Esophagus squamous epithelium (tissue), 5 donors: ENCODE results near the gene ERC1. TPM values are rescaled to one million over a fixed set of nuclear protein-coding genes. Genes with fewer than 3 reads are reported as not detected.

Experiments
- DNase-seq: peaks from one replicate; lab custom pipeline; 2025; lab: John Stamatoyannopoulos, UW
- H3K27ac ChIP-seq, 4 donors: fragments of 200-600 bp; sonication (generic); one replicate each; pipeline ENCODE4 v1.5.1; 2016 to 2019; ENCODE audit warnings: mild to moderate bottlenecking in 1 of 4
- H3K27me3 ChIP-seq, 4 donors: fragments of 200-600 bp; sonication (generic); 1 replicate in 3 of 4; 2 replicates in 1 of 4; pipeline versions ENCODE4 v1.5.1 to v1.6.0; 2017 to 2021; ENCODE audit warnings: antibody characterized with exemption in 1 of 4
- H3K36me3 ChIP-seq, 3 donors: fragments of 200-600 bp; sonication (generic); one replicate each; pipeline ENCODE4 v1.5.1; 2016 to 2019
- H3K4me1 ChIP-seq, 3 donors: fragments of 200-600 bp; sonication (generic); one replicate each; pipeline ENCODE4 v1.5.1; 2017 to 2019
- H3K4me3 ChIP-seq, 4 donors: fragments of 200-600 bp; sonication (generic); 1 replicate in 3 of 4; 2 replicates in 1 of 4; pipeline ENCODE4 v1.5.1; 2016 to 2019; ENCODE audit warnings: mild to moderate bottlenecking in 2 of 4, moderate library complexity in 1 of 4
- H3K9me3 ChIP-seq, 3 donors: fragments of 200-600 bp; sonication (generic); one replicate each; pipeline ENCODE4 v1.5.1; 2016 to 2019
- POLR2A ChIP-seq, 4 donors: fragments of 450-650 bp; IDR thresholded peaks; one replicate each; pipeline ENCODE4 v1.6.1; 2017; ENCODE audit warnings: antibody characterized with exemption in 4 of 4, mild to moderate bottlenecking in 4 of 4, moderate library complexity in 3 of 4
- WGBS, 2 donors: methylation state at CpG; one replicate each; pipeline ENCODE4 v1.1.5; 2018; 5-methylcytosine and 5-hydroxymethylcytosine counted together
- intact Hi-C: fragments of 100-400 bp; cut with DNase I; formaldehyde crosslinking; loops from one replicate; pipeline ENCODE4 v1.15.0; 2022
- total RNA-seq, 4 donors: library from RNA; depleted of rRNA; stranded (reverse); fragments of >200 nt; gene quantifications; one replicate each; pipeline ENCODE4 v1.1.0, GENCODE V29; 2016
- TF ChIP-seq, protein P1 (sequence below), 6 experiments: fragments of 450-650 bp in 4 of 6; fragments of 200-600 bp in 2 of 6; sonication (generic) in 2 of 6; IDR thresholded peaks; one replicate each; pipeline ENCODE4 v1.5.1; 2016 to 2019; ENCODE audit warnings: antibody characterized with exemption in 6 of 6, mild to moderate bottlenecking in 4 of 6, moderate library complexity in 4 of 6
- donor health status: DM: yes; HTN: yes; CAD: no.

ERC1 gene
- total RNA-seq, 4 donors from 2014 or later: 19.0 to 50.7 (median 37.5) TPM

DNA sequence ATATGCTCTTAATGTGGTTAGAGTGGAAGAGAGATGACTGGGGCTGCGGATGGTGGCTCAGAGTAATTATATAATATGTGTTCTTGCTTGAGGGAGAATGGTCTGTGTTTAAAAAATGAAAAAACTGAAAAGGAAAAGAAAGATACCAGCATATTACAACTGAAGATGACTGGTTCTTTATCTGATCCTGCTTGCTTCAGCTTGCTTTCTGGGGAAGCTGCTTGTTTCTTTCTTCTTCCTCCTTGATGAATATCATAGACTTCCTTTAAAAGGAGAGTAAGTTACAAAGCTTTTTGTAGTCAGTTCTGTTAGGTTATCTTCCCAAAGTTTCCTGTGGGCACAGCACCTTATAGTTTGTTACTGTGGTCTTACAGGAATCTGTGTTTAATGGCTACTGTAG, 210.9 kb downstream of the ERC1 start:
- Histone ChIP-seq H3K27ac (peak overlapping the region in 1 of 4 donors; percentile 4), H3K4me1 (peaks cover 4 to 48% (median 8%) of the 10 kb centered on the region in 3 donors), H3K36me3 (peaks cover 0 to 24% (median 0%) of the 10 kb centered on the region in 3 donors), H3K4me3 (no peak overlapping the region), H3K9me3 (peaks cover 0 to 10% (median 7%) of the 10 kb centered on the region in 3 donors), H3K27me3 (no peaks in the 10 kb centered on the region)
- WGBS, 2 donors: 41 to 89% methylated on average over 1 of the region's 1 CpG
- DNase-seq: no peak
- intact Hi-C loops: no loop called here
- TF ChIP-seq POLR2A (IDR thresholded peaks at IDR 0.05): no peak
- TF ChIP-seq, protein P1, sequence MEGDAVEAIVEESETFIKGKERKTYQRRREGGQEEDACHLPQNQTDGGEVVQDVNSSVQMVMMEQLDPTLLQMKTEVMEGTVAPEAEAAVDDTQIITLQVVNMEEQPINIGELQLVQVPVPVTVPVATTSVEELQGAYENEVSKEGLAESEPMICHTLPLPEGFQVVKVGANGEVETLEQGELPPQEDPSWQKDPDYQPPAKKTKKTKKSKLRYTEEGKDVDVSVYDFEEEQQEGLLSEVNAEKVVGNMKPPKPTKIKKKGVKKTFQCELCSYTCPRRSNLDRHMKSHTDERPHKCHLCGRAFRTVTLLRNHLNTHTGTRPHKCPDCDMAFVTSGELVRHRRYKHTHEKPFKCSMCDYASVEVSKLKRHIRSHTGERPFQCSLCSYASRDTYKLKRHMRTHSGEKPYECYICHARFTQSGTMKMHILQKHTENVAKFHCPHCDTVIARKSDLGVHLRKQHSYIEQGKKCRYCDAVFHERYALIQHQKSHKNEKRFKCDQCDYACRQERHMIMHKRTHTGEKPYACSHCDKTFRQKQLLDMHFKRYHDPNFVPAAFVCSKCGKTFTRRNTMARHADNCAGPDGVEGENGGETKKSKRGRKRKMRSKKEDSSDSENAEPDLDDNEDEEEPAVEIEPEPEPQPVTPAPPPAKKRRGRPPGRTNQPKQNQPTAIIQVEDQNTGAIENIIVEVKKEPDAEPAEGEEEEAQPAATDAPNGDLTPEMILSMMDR (IDR thresholded peaks at IDR 0.05): no peak

DNA sequence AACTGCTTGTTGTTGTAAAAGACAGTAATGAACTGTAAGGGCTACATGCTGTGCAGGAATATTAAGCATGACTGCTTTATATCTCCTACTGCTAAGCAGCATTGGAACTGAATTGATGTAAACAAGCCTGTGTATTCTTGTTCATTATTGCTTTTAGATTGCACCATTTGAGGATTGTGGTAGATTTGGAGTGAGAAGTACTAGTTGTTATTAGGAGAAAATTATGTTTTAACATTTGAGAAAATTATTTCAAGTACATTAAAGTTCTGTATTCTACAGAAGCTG, 212.7 kb downstream of the ERC1 start:
- peaks cover 0 to 6% (median 0%) of the 10 kb centered on the region in 3 donors for H3K36me3 ChIP-seq
- no peak for DNase-seq
- H3K27ac ChIP-seq: peak overlapping the region in 3 of 4 donors; percentile 16 to 86 (median 83)
- no peak overlapping the region for H3K4me3 ChIP-seq
- H3K4me1 ChIP-seq: peaks cover 4 to 48% (median 8%) of the 10 kb centered on the region in 3 donors
- intact Hi-C loops: no loop called here
- peaks cover 0 to 7% (median 5%) of the 10 kb centered on the region in 3 donors for H3K9me3 ChIP-seq
- TF ChIP-seq, protein P1 (IDR thresholded peaks at IDR 0.05): no peak
- no peak for TF ChIP-seq POLR2A (IDR thresholded peaks at IDR 0.05)
- no peaks in the 10 kb centered on the region for H3K27me3 ChIP-seq

DNA sequence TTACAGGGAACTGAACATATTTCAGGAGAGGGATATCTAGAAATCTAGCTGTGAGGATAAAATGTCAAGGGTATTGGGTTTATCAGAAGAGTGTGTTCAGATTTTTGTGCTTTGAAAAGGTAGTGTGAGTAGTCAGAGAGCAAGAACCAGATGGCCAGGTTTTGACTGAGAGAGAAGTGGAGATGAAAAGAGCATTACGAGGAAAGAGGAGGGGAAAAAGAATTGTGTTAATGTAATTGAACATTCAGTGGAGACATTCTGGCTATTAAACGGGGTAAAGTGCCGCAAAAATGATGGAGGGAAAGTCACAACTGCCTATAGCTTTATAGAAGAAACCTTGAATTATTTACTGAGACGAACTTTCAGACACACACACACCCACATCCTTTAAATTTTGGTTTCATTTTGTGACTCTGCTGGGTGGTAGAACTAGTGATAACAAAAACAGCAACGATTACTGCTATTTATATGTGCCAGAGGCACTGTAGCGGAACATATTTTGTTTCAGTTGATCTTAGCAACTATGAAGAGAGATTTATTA, 213.6 kb downstream of the ERC1 start:
- no peak for DNase-seq
- H3K27me3 ChIP-seq: no peaks in the 10 kb centered on the region
- WGBS, 2 donors: 6 to 7% methylated on average over 6 of the region's 6 CpGs
- H3K27ac ChIP-seq: peak overlapping the region; percentile 41 to 86 (median 78)
- H3K4me3 ChIP-seq: peak overlapping the region; percentile 7 to 64 (median 49)
- intact Hi-C loops: no loop called here
- H3K4me1 ChIP-seq: peaks cover 4 to 46% (median 8%) of the 10 kb centered on the region in 3 donors
- no peaks in the 10 kb centered on the region for H3K36me3 ChIP-seq
- TF ChIP-seq, protein P1 (IDR thresholded peaks at IDR 0.05): no peak
- no peak for TF ChIP-seq POLR2A (IDR thresholded peaks at IDR 0.05)
- no peaks in the 10 kb centered on the region for H3K9me3 ChIP-seq

DNA sequence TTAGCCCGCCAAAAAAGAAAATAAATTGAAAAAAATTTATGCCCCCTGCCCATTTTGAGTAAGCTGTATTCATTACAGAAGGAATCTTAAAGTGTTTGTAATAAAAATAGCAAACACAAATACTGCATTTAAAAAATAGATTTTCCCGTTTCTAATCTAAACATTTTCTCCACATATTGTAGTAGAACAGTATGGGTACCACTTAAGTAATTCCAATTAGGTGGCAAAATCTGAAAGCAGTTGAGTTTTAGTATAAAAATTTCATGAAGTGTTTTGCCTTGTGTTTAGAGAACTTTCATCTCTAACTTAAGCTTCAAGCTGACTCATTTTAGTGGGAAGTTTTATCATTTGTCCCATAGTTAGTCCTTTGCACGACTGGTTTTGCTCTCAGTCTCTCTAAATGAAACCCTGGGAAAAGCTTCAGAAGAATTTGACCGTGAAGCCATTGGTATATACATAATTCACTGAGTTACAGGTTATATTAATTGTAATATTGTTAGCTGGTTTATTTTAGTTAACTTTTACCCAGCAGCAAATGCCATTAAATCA, 214.6 kb downstream of the ERC1 start:
- Histone ChIP-seq H3K9me3 (no peaks in the 10 kb centered on the region), H3K36me3 (no peaks in the 10 kb centered on the region), H3K4me1 (peaks cover 4 to 42% (median 8%) of the 10 kb centered on the region in 3 donors), H3K27ac (peak overlapping the region in 3 of 4 donors; percentile 41 to 86 (median 83)), H3K4me3 (no peak overlapping the region), H3K27me3 (no peaks in the 10 kb centered on the region)
- no peak for TF ChIP-seq POLR2A (IDR thresholded peaks at IDR 0.05)
- TF ChIP-seq, protein P1 (IDR thresholded peaks at IDR 0.05): no peak
- 52 to 56% methylated on average over 4 of the region's 4 CpGs for WGBS, 2 donors
- DNase-seq: no peak
- intact Hi-C loops: no loop called here

DNA sequence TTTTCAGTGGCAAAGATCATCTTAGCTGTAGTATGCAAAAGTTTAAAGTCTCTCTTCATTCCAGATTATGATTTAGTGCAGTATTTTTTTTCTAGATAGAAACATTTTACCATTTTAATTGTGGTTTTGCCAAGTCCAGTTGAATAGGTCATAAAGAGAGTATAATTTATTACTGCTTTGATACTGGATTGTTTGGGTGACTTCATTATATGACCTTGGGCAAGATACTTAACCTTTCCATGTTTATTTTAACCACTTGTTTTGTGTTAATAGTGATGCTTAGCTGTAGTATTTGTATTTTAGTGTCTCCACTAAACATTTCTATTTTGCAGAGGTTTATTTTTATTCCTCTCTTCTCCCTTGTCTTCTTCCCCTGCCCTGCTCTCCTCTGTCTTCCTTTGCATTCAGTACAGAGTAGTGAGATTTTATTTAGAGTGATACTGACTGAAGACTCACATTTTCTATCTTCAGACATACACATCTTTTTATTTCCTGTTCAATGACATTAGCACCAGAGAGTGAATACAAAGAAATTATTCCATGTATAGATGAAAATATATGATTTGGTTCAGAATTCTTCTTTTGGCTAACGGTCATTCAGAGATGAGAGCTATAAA, 215.2 kb downstream of the ERC1 start:
- Histone ChIP-seq H3K4me1 (peaks cover 4 to 42% (median 8%) of the 10 kb centered on the region in 3 donors), H3K9me3 (no peaks in the 10 kb centered on the region), H3K27me3 (no peaks in the 10 kb centered on the region), H3K36me3 (no peaks in the 10 kb centered on the region), H3K27ac (peak overlapping the region in 2 of 4 donors; percentile 83 to 86), H3K4me3 (no peak overlapping the region)
- DNase-seq: no peak
- intact Hi-C loops: no loop called here
- TF ChIP-seq POLR2A (IDR thresholded peaks at IDR 0.05): no peak
- TF ChIP-seq, protein P1 (IDR thresholded peaks at IDR 0.05): no peak
- WGBS, 2 donors: 88 to 90% methylated on average over 1 of the region's 1 CpG
